GM21381 (cell line): ENCODE data around the gene PTGFR.

Experiments
- ATAC-seq: cut with Tn5 transposase; IDR thresholded peaks from one replicate; pipeline ENCODE4 v1.9.1; 2021; ENCODE audit warnings: mild to moderate bottlenecking, moderate library complexity; ENCODE audit not compliant: unreplicated experiment

PTGFR gene

DNA sequence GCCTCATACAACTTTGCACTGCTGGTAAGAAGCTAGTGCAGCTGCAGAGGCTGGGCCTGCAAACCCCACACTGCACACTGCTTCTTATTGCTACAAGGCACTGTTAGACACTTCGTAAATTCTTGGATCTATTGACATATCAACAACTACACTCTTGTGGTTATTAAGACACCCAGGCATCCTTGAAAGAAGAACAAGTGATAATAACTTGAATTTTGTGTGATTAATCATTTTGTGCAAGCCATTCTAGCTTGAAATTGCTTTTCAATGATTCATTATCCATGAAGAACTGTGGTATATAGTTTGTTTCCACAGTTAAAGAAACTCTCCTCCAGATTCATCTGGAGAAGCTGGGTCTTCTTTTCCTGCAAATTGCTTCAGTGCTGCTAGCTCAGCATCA, 95.8 kb downstream of the PTGFR start:
- no peak for ATAC-seq

DNA sequence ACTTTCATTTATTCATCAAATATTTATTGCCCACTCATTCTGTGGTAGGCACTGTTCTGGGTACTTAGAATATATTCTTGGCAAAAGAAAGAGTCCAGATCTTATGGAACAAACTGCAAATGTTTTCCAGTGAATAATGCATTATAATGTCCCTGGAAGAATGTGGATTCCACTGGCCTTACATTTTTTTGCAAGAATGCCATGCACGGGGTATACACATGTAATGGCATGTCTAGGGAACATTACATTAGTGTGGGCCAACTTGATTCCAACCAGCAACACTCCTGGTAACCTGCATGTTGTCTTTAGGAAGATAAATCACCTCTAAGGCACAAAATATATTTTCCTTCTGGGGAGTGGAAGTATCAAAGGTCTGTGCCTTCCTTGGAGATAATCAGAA, 96.4 kb downstream of the PTGFR start:
- no peak for ATAC-seq
